Colonic mucosa (tissue), 4 donors: ENCODE data around the gene BARHL2. TPM values are rescaled to one million over a fixed set of nuclear protein-coding genes. Genes with fewer than 3 reads are reported as not detected.

Experiments used
- DNase-seq: peaks from one replicate; pipeline ENCODE4 v3.0.0-alpha.2; 2020
- H3K27ac ChIP-seq: fragments of 200-600 bp; one replicate; pipeline ENCODE4 v1.8.0; 2021
- H3K27me3 ChIP-seq: fragments of 200-600 bp; one replicate; pipeline ENCODE4 v1.8.0; 2021
- H3K36me3 ChIP-seq: fragments of 200-600 bp; one replicate; pipeline ENCODE4 v1.8.0; 2021
- H3K4me1 ChIP-seq: fragments of 200-600 bp; one replicate; pipeline ENCODE4 v1.8.0; 2021; ENCODE audit warnings: mild to moderate bottlenecking
- H3K4me3 ChIP-seq: fragments of 200-600 bp; one replicate; pipeline ENCODE4 v1.8.0; 2021
- H3K9ac ChIP-seq, 2 donors: one replicate each; pipeline ENCODE4 v1.7.0; 2013; ENCODE audit warnings: control low read depth in 2 of 2, low read depth in 2 of 2, low read length in 2 of 2
- H3K9me3 ChIP-seq: fragments of 200-600 bp; one replicate; pipeline ENCODE4 v1.8.0; 2021
- intact Hi-C: fragments of 100-400 bp; cut with DNase I; formaldehyde crosslinking; loops from one replicate; pipeline ENCODE4 v1.14.1; 2022
- total RNA-seq, 2 donors: library from RNA; stranded (reverse); fragmentation: NEBNext Ultra II Directional in 1 of 2; extraction: Animal tissue kit (Norgen Biotek cat#: 25700) in 1 of 2; gene quantifications; one replicate each; pipeline ENCODE4 v1.2.1, GENCODE V29; 2021
- TF ChIP-seq, protein P1 (sequence below): fragments of 200-600 bp; IDR thresholded peaks from one replicate; pipeline ENCODE4 v1.8.0; 2022; ENCODE audit warnings: antibody characterized with exemption, mild to moderate bottlenecking
- donor health status: healthy.
- donor health status: DM: no; HTN: no; CAD: no.
- donor health status: DM: no; HTN: no; CAD: no.

Gene BARHL2
- total RNA-seq = not detected

GRCh38 chr1:90716552-90717355 lies at the start of gene BARHL2:
BARHL2 (minus strand) TSS chr1:90717302; CDS start chr1:90717195, 107 bp downstream.
- Histone ChIP-seq H3K27me3 (peaks cover 91% of the 10 kb centered on the region), H3K9ac (no peak within 1 kb of the TSS), H3K36me3 (no peaks in the 10 kb centered on the region), H3K4me3 (peak within 1 kb of the TSS; percentile 35), H3K9me3 (no peaks in the 10 kb centered on the region), H3K4me1 (peaks cover 5% of the 10 kb centered on the region), H3K27ac (no peak within 1 kb of the TSS)
- no peak for DNase-seq
- TF ChIP-seq, protein P1, sequence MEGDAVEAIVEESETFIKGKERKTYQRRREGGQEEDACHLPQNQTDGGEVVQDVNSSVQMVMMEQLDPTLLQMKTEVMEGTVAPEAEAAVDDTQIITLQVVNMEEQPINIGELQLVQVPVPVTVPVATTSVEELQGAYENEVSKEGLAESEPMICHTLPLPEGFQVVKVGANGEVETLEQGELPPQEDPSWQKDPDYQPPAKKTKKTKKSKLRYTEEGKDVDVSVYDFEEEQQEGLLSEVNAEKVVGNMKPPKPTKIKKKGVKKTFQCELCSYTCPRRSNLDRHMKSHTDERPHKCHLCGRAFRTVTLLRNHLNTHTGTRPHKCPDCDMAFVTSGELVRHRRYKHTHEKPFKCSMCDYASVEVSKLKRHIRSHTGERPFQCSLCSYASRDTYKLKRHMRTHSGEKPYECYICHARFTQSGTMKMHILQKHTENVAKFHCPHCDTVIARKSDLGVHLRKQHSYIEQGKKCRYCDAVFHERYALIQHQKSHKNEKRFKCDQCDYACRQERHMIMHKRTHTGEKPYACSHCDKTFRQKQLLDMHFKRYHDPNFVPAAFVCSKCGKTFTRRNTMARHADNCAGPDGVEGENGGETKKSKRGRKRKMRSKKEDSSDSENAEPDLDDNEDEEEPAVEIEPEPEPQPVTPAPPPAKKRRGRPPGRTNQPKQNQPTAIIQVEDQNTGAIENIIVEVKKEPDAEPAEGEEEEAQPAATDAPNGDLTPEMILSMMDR = no peak
- intact Hi-C loops = no loop called here

- no peak overlapping the region for H3K27ac ChIP-seq
- intact Hi-C loops = no loop called here
- H3K9me3 ChIP-seq = no peaks in the 10 kb centered on the region
- H3K27me3 ChIP-seq = no peaks in the 10 kb centered on the region
- no peaks in the 10 kb centered on the region for H3K36me3 ChIP-seq
- no peaks in the 10 kb centered on the region for H3K4me1 ChIP-seq
- no peak overlapping the region for H3K9ac ChIP-seq
- TF ChIP-seq, protein P1 = no peak
- no peak for DNase-seq
- H3K4me3 ChIP-seq = no peak overlapping the region
Observed at GRCh38 chr1:90763930-90764329, 46.8 kb upstream of the BARHL2 start.

DNA sequence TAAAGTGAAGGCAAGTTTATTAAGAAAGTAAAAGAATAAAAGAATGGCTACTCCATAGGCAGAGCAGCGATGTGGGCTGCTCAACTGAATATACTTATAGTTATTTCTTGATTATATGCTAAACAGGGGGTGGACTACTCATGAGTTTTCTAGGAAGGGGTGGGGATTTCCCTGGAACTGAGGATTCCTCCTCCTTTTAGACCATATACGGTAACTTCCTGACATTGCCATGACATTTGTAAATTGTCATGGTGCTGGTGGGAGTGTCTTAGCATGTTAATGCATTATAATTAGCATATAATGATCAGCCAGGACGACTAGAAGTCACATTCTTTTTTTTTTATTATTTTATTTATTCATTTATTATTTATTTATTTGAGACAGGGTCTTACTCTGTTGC lies 46.4 kb upstream of the BARHL2 start:
- H3K36me3 ChIP-seq = no peaks in the 10 kb centered on the region
- H3K9me3 ChIP-seq = no peaks in the 10 kb centered on the region
- no peak overlapping the region for H3K9ac ChIP-seq
- no peaks in the 10 kb centered on the region for H3K27me3 ChIP-seq
- no peak for DNase-seq
- H3K4me3 ChIP-seq = no peak overlapping the region
- H3K4me1 ChIP-seq = no peaks in the 10 kb centered on the region
- intact Hi-C loops = no loop called here
- TF ChIP-seq, protein P1 = no peak
- no peak overlapping the region for H3K27ac ChIP-seq

DNA sequence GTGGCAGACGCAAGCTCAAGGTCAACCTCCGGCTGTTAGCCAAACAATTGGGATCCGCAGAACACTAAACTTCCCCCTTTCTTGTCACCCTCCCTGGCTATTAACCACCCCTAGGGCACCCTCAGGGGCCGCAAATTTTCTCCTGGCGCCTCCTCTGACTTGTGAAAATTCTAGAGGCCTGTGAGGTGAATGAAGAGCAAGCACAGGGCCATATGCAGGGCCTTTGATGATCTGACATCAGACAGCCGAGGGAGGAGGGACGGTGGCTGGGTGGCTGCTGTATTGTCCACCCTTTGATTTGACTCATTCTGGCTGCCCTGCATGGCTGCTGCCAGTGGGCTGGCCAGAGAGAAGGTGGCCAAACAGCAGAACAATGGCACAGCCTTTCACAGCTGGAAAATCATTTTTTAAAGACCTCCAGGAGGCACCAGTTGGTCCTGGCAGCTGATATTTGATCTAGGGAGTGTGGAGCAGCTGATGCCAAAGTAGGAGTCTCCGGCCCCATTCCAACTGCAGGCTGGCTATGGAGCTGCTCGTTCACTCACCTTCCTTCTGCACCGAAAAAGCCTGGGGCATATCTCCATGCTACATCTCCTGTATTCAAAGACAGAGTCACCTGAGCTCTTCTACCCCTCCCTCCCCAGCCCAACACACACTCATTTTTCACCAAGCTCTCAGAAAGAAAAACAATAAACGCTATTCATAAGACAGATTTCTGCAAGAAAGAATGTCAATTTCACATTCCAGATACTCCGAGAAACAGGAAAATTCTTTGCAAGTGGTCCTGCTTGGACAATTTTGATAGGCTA lies 44.9 kb upstream of the BARHL2 start:
- H3K9me3 ChIP-seq = no peaks in the 10 kb centered on the region
- DNase-seq = no peak
- H3K27me3 ChIP-seq = no peaks in the 10 kb centered on the region

DNA sequence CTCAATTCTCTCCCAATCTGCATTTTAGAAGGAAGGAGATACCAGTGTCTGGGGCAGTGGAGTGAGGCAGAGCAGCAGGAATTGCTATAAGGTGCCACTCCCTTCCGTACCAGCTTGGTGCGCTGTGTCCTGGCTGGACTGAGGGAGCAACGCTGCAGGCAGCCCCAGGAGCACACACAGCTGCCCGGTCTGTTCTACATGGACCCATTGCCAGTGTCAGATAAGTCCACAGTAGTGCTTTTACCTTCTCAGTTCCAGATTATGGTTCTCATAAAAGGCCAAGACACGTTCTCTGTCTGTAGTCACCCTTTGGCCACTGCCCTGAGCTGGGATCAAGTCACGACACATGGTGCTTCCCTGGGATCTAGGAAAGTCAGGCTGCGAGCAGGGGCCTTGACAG lies 44.1 kb upstream of the BARHL2 start:
- intact Hi-C loops = no loop called here
- Histone ChIP-seq H3K4me1 (no peaks in the 10 kb centered on the region), H3K4me3 (no peak overlapping the region), H3K27me3 (no peaks in the 10 kb centered on the region), H3K27ac (no peak overlapping the region), H3K9ac (no peak overlapping the region), H3K9me3 (no peaks in the 10 kb centered on the region), H3K36me3 (no peaks in the 10 kb centered on the region)
- DNase-seq = no peak
- TF ChIP-seq, protein P1 = no peak

More for the DNA sequence above, 44.9 kb upstream of the BARHL2 start:
- intact Hi-C loops = no loop called here
- Histone ChIP-seq H3K4me1 (no peaks in the 10 kb centered on the region), H3K27ac (no peak overlapping the region), H3K9ac (no peak overlapping the region), H3K4me3 (no peak overlapping the region), H3K36me3 (no peaks in the 10 kb centered on the region)
- TF ChIP-seq, protein P1 = no peak
